Naive thymus-derived CD8-positive, alpha-beta T cell (primary cell): ENCODE measurements around the gene CPPED1. TPM values are rescaled to one million over a fixed set of nuclear protein-coding genes. Genes with fewer than 3 reads are reported as not detected.

Source experiments
- ATAC-seq, 2 donors: fragments of 150-1000 bp; cut with Tn5 transposase in 1 of 2; sonication (Bioruptor Pico), chemical (Tn5 transposase) in 1 of 2; 1 replicate in 1 of 2; 2 replicates in 1 of 2; pipeline ENCODE4 v1.10.0; 2021; ENCODE audit warnings: mild to moderate bottlenecking in 2 of 2, moderate library complexity in 2 of 2
- POLR2A ChIA-PET: fragments of 350-600 bp; sonication (Branson Sonifier 250); formaldehyde crosslinking; loops from one replicate; lab custom pipeline; 2021; ENCODE audit warnings: antibody characterized with exemption; lab: Charles Lee
- DNase-seq, 10 donors: peaks; one replicate each; pipeline versions ENCODE4 v3.0.0 to v3.0.0-alpha.2; 2020 to 2022
- H3K27ac Mint-ChIP-seq, 10 donors: one replicate each; pipeline ENCODE4 v1.8.0; 2020 to 2022; ENCODE audit warnings: mild to moderate bottlenecking in 10 of 10, mixed read lengths in 10 of 10, moderate library complexity in 4 of 10, inconsistent platforms in 1 of 10
- H3K27me3 Mint-ChIP-seq, 5 donors: one replicate each; pipeline ENCODE4 v1.8.0; 2021 to 2022; ENCODE audit warnings: mixed read lengths in 5 of 5
- H3K36me3 Mint-ChIP-seq, 3 donors: one replicate each; pipeline ENCODE4 v1.8.0; 2020 to 2022; ENCODE audit warnings: mixed read lengths in 3 of 3, mild to moderate bottlenecking in 2 of 3, inconsistent platforms in 1 of 3
- H3K4me1 Mint-ChIP-seq, 4 donors: one replicate each; pipeline ENCODE4 v1.8.0; 2021 to 2022; ENCODE audit warnings: mixed read lengths in 4 of 4
- H3K4me3 Mint-ChIP-seq, 10 donors: one replicate each; pipeline ENCODE4 v1.8.0; 2020 to 2022; ENCODE audit warnings: mild to moderate bottlenecking in 10 of 10, mixed read lengths in 10 of 10, moderate library complexity in 6 of 10, inconsistent platforms in 1 of 10
- H3K9me3 Mint-ChIP-seq, 9 donors: one replicate each; pipeline ENCODE4 v1.8.0; 2020 to 2022; ENCODE audit warnings: mixed read lengths in 9 of 9, mild to moderate bottlenecking in 3 of 9, inconsistent platforms in 1 of 9, moderate library complexity in 1 of 9
- polyA plus RNA-seq, 3 donors: library from polyadenylated mRNA; unstranded; fragments of 300-500 nt; fragmentation: Illumina TruSeq; gene quantifications; one replicate each; pipeline ENCODE4 v1.2.3, GENCODE V29; 2021
- total RNA-seq, 8 experiments: library from RNA in 2 of 8; stranded (reverse) in 2 of 8; gene quantifications; one replicate each; pipeline ENCODE4 v1.2.3 and lab custom pipeline; 2021 to 2026

CPPED1 gene
- total and polyA plus RNA-seq, 5 experiments from 2014 or later, result 1.8 to 6.4 (median 3.3) TPM

GRCh38 chr16:12682432-12683165, 121.1 kb downstream of the CPPED1 start:
- no peak overlapping the region for H3K4me3 Mint-ChIP-seq
- POLR2A ChIA-PET, result interaction anchor here (0.6 kb wide), 1 partner anchor 31 kb away, joined by 4 read pairs; no protein-coding TSS in a partner anchor
- ATAC-seq (no peak), DNase-seq (no peak)
- peaks cover 0 to 6% (median 0%) of the 10 kb centered on the region in 9 donors for H3K9me3 Mint-ChIP-seq
- H3K36me3 Mint-ChIP-seq, result peaks cover 0 to 12% (median 3%) of the 10 kb centered on the region in 3 donors
- H3K27ac Mint-ChIP-seq, result peak overlapping the region in 1 of 10 donors; percentile 41
- H3K27me3 Mint-ChIP-seq, result no peaks in the 10 kb centered on the region
- H3K4me1 Mint-ChIP-seq, result peaks cover 2 to 6% (median 6%) of the 10 kb centered on the region in 4 donors

DNA sequence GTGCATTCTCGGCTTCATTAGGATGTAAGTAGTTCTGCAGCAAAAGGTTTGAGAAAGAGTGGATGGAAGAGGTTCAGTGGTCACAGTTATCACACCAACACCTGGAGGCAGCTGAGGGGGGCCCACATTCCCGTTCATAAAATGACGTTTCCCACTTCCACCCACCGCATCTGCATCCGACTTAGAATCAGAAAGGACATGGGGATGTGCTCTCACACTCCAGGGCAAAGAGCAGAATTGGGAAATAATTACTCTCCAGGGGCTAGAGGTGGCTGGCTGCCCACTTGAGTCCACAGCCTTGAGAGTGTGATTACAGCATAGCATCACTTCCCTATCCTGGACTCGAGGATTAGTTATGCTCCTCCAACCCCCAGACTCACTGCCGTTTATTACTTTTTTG, 122.0 kb downstream of the CPPED1 start:
- ATAC-seq (no peak), DNase-seq (no peak)
- peaks cover 4 to 16% (median 15%) of the 10 kb centered on the region in 4 donors for H3K4me1 Mint-ChIP-seq
- H3K4me3 Mint-ChIP-seq, result no peak overlapping the region
- POLR2A ChIA-PET, result no interaction called here
- peaks cover 0 to 6% (median 0%) of the 10 kb centered on the region in 9 donors for H3K9me3 Mint-ChIP-seq
- peaks cover 0 to 12% (median 3%) of the 10 kb centered on the region in 3 donors for H3K36me3 Mint-ChIP-seq
- no peaks in the 10 kb centered on the region for H3K27me3 Mint-ChIP-seq
- H3K27ac Mint-ChIP-seq, result no peak overlapping the region

- ATAC-seq, result no peak
- Mint-ChIP-seq H3K27ac (no peak overlapping the region), H3K27me3 (peaks cover 0 to 1% (median 0%) of the 10 kb centered on the region in 5 donors), H3K9me3 (peaks cover 0 to 6% (median 0%) of the 10 kb centered on the region in 9 donors), H3K4me3 (no peak overlapping the region), H3K36me3 (peaks cover 0 to 12% (median 3%) of the 10 kb centered on the region in 3 donors), H3K4me1 (peaks cover 5 to 17% (median 16%) of the 10 kb centered on the region in 4 donors)
- POLR2A ChIA-PET, result no interaction called here
- no peak for DNase-seq
Measured at GRCh38 chr16:12680531-12680930, 123.2 kb downstream of the CPPED1 start.

- peaks cover 0 to 12% (median 3%) of the 10 kb centered on the region in 3 donors for H3K36me3 Mint-ChIP-seq
- DNase-seq (no peak), ATAC-seq (no peak)
- peaks cover 0 to 6% (median 0%) of the 10 kb centered on the region in 9 donors for H3K9me3 Mint-ChIP-seq
- H3K4me3 Mint-ChIP-seq, result no peak overlapping the region
- peaks cover 5 to 17% (median 16%) of the 10 kb centered on the region in 4 donors for H3K4me1 Mint-ChIP-seq
- no peak overlapping the region for H3K27ac Mint-ChIP-seq
- POLR2A ChIA-PET, result no interaction called here
- peaks cover 0 to 1% (median 0%) of the 10 kb centered on the region in 5 donors for H3K27me3 Mint-ChIP-seq
Measured at GRCh38 chr16:12679660-12680272, 123.9 kb downstream of the CPPED1 start.

- Mint-ChIP-seq H3K27me3 (peaks cover 0 to 1% (median 0%) of the 10 kb centered on the region in 5 donors), H3K9me3 (peaks cover 0 to 6% (median 0%) of the 10 kb centered on the region in 9 donors), H3K4me1 (peaks cover 7 to 17% (median 16%) of the 10 kb centered on the region in 4 donors), H3K36me3 (peaks cover 0 to 12% (median 0%) of the 10 kb centered on the region in 3 donors), H3K4me3 (no peak overlapping the region), H3K27ac (no peak overlapping the region)
- no peak for DNase-seq
- ATAC-seq, result no peak
- POLR2A ChIA-PET, result no interaction called here
Measured at GRCh38 chr16:12678983-12679382, 124.7 kb downstream of the CPPED1 start.

- ATAC-seq (peak in 1 of 2 donors; percentile 45), DNase-seq (peak in 2 of 10 donors; percentile 13 to 21)
- peaks cover 7 to 17% (median 16%) of the 10 kb centered on the region in 4 donors for H3K4me1 Mint-ChIP-seq
- H3K27ac Mint-ChIP-seq, result peak overlapping the region in 1 of 10 donors; percentile 63
- peaks cover 2 to 7% (median 5%) of the 10 kb centered on the region in 3 donors for H3K36me3 Mint-ChIP-seq
- H3K4me3 Mint-ChIP-seq, result peak overlapping the region in 5 of 10 donors; percentile 3 to 46 (median 24)
- POLR2A ChIA-PET, result no interaction called here
- peaks cover 0 to 6% (median 0%) of the 10 kb centered on the region in 9 donors for H3K9me3 Mint-ChIP-seq
- peaks cover 0 to 6% (median 0%) of the 10 kb centered on the region in 5 donors for H3K27me3 Mint-ChIP-seq
Measured at GRCh38 chr16:12677502-12677901, 126.2 kb downstream of the CPPED1 start.

- no peak overlapping the region for H3K27ac Mint-ChIP-seq
- no peak overlapping the region for H3K4me3 Mint-ChIP-seq
- peaks cover 0 to 4% (median 0%) of the 10 kb centered on the region in 9 donors for H3K9me3 Mint-ChIP-seq
- POLR2A ChIA-PET, result no interaction called here
- H3K4me1 Mint-ChIP-seq, result peaks cover 7 to 17% (median 16%) of the 10 kb centered on the region in 4 donors
- H3K36me3 Mint-ChIP-seq, result peaks cover 4 to 10% (median 7%) of the 10 kb centered on the region in 3 donors
- peaks cover 0 to 6% (median 0%) of the 10 kb centered on the region in 5 donors for H3K27me3 Mint-ChIP-seq
- DNase-seq (no peak), ATAC-seq (no peak)
Measured at GRCh38 chr16:12675852-12676251, 127.8 kb downstream of the CPPED1 start.

- POLR2A ChIA-PET, result no interaction called here
Measured at GRCh38 chr16:12675046-12675445, 128.6 kb downstream of the CPPED1 start.

DNA sequence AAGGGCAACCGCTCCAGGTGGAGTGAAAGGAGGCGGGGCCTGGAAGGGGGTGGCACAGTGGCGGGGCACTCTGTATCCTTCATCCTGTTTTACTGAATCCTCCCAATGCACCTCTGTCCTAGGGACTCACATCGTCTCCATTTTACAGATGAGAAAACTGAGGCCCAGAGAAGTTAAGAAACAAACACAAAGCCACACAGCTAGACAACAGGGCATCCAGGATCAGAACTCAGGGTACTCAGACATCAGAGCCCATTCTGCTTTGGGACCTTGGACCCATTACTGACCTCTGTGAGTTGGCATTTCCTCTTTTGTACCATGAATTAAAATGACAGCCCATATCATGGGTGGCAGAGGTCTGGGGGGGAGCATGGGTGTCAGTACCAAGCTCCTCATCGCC, 129.2 kb downstream of the CPPED1 start:
- H3K4me1 Mint-ChIP-seq, result peaks cover 7 to 17% (median 16%) of the 10 kb centered on the region in 4 donors
- POLR2A ChIA-PET, result no interaction called here
- H3K36me3 Mint-ChIP-seq, result peaks cover 2 to 15% (median 10%) of the 10 kb centered on the region in 3 donors
- H3K9me3 Mint-ChIP-seq, result peaks cover 0 to 11% (median 3%) of the 10 kb centered on the region in 9 donors
- ATAC-seq (no peak), DNase-seq (no peak)
- no peak overlapping the region for H3K27ac Mint-ChIP-seq
- H3K27me3 Mint-ChIP-seq, result peaks cover 0 to 6% (median 0%) of the 10 kb centered on the region in 5 donors
- H3K4me3 Mint-ChIP-seq, result no peak overlapping the region

More at GRCh38 chr16:12675046-12675445, 128.6 kb downstream of the CPPED1 start:
- H3K9me3 Mint-ChIP-seq, result peaks cover 0 to 7% (median 2%) of the 10 kb centered on the region in 9 donors
- no peak overlapping the region for H3K27ac Mint-ChIP-seq
- H3K4me1 Mint-ChIP-seq, result peaks cover 7 to 17% (median 16%) of the 10 kb centered on the region in 4 donors
- peaks cover 0 to 6% (median 0%) of the 10 kb centered on the region in 5 donors for H3K27me3 Mint-ChIP-seq
- no peak for DNase-seq
- peaks cover 4 to 13% (median 5%) of the 10 kb centered on the region in 3 donors for H3K36me3 Mint-ChIP-seq
- H3K4me3 Mint-ChIP-seq, result no peak overlapping the region
- ATAC-seq, result no peak

DNA sequence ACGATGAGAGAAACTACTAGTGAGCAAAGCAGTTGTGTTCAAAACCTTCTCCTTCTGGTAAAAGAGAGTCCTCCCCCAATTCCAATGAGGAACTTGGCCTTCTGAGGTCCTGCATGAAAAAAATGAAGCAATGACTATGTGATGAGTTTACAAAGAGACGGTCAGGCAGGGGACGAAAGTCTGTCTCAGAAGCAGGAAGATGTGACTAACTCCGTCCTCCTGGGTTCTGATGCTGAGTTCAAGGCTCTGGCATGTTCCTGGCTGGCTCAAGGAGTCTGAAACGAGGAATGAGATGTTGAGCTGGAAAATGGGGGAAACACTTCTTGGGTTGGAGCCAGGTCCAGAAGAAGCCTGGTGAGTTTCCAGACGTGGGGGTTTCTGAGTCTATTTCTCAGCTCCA, 129.6 kb downstream of the CPPED1 start:
- H3K9me3 Mint-ChIP-seq, result peaks cover 0 to 15% (median 6%) of the 10 kb centered on the region in 9 donors
- POLR2A ChIA-PET, result no interaction called here
- DNase-seq, result no peak
- H3K4me1 Mint-ChIP-seq, result peaks cover 7 to 17% (median 16%) of the 10 kb centered on the region in 4 donors
- ATAC-seq, result no peak
- H3K4me3 Mint-ChIP-seq, result no peak overlapping the region
- peaks cover 6 to 20% (median 14%) of the 10 kb centered on the region in 3 donors for H3K36me3 Mint-ChIP-seq
- H3K27ac Mint-ChIP-seq, result no peak overlapping the region
- H3K27me3 Mint-ChIP-seq, result peaks cover 0 to 6% (median 0%) of the 10 kb centered on the region in 5 donors

GRCh38 chr16:12673466-12673865, 130.2 kb downstream of the CPPED1 start:
- H3K27ac Mint-ChIP-seq, result no peak overlapping the region
- H3K4me1 Mint-ChIP-seq, result peaks cover 7 to 17% (median 16%) of the 10 kb centered on the region in 4 donors
- DNase-seq, result no peak
- H3K4me3 Mint-ChIP-seq, result no peak overlapping the region
- H3K27me3 Mint-ChIP-seq, result peaks cover 0 to 6% (median 0%) of the 10 kb centered on the region in 5 donors
- peaks cover 12 to 26% (median 16%) of the 10 kb centered on the region in 3 donors for H3K36me3 Mint-ChIP-seq
- ATAC-seq, result no peak
- POLR2A ChIA-PET, result no interaction called here
- peaks cover 0 to 21% (median 12%) of the 10 kb centered on the region in 9 donors for H3K9me3 Mint-ChIP-seq

DNA sequence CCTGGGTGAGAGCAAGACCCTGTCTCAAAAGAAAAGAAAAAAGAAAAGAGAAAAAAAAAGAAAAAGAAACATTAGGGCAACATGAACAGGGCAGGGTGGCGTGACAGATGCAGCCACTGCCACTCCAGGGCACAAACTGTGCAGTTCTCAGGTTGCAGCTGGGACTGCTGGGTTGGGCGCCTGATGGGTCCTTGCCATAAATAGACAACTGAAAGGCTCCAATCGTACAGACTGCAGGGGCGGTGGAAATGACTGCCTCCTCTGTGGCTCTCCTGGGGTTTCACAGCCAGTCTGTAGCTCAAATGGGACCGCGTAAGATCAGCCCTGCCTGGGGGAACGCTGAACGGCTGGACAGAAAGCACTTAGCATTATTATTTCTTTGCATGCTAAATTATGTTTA, 130.7 kb downstream of the CPPED1 start:
- Mint-ChIP-seq H3K36me3 (peaks cover 16 to 28% (median 18%) of the 10 kb centered on the region in 3 donors), H3K27ac (peak overlapping the region in 1 of 10 donors; percentile 41), H3K4me1 (peaks cover 7 to 15% (median 14%) of the 10 kb centered on the region in 4 donors), H3K4me3 (no peak overlapping the region), H3K9me3 (peaks cover 2 to 26% (median 15%) of the 10 kb centered on the region in 9 donors), H3K27me3 (peaks cover 0 to 6% (median 0%) of the 10 kb centered on the region in 5 donors)
- no peak for ATAC-seq
- no peak for DNase-seq
- POLR2A ChIA-PET, result no interaction called here
